Activated CD4-positive, CD25-positive, alpha-beta regulatory T cell treated with anti-CD3 and anti-CD28 coated beads, Interleukin-2, amount 50 U/mL, for 72 hours (primary cell): ENCODE results near the gene MARCHF5.
"Not testable (repeated sequence)": the region's sequence is repeated elsewhere in the genome, so short reads cannot be mapped to it uniquely, and the experiment has no call there.

Experiments
- DNase-seq: peaks from one replicate; pipeline ENCODE4 v3.0.0; 2021

The MARCHF5 gene

DNA sequence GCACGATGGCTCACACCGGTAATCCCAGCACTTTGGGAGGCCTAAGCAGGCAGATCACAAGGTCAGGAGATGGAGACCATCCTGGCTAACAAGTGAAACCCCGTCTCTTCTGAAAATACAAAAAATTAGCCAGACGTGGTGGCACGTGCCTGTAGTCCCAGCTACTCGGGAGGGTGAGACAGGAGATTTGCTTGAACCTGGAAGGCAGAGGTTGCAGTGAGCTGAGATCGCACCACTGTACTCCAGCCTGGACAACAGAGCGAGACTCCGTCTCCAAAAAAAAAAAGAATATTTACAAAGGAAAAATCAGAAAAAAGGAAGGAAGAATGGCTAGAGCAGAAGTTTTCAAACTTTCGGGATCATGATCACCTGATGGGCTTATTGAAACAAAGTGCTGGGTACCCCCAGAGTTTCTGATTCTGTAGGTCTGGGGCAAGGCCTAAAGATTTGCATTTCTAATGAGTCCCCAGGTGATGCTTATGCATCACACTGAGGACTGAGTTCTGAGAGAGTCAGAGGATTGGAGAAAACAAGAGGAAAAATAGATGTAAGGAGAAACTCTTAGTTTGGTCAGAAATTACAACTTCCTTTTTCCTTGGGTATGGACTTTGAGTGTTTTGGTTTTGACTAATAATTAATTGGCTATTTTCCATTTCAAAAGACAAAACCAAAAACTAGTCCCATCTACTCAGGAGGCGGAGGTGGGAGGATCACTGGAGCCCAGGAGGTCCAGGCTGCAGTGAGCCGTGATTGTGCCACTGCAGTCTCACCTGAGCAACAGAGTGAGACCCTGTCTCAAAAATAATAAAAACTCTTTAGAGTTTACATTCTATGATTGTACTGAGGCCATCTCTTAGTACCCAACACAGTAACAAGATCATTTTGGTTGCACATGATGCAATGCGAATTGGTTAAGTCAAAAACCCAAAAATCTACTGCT lies 14.4 kb downstream of the MARCHF5 start:
- DNase-seq: no peak

DNA sequence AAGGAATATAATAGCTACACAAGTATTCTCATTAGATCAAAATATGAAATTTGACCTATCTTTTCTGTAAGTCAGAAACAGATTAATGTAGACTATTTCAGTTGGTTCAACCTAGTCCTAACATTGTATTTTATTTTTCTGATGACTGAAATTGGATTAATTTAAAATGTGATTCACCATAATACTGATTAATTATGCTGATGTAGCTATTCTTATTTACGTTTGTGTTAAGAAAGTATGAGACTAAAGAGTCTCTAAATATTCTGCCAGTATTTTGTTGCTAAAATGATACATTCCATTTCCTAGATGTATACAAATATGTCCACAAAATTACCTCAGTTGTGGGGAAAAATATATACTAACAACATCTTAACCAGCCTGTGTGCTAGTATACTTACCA lies 18.3 kb downstream of the MARCHF5 start:
- DNase-seq: no peak

DNA sequence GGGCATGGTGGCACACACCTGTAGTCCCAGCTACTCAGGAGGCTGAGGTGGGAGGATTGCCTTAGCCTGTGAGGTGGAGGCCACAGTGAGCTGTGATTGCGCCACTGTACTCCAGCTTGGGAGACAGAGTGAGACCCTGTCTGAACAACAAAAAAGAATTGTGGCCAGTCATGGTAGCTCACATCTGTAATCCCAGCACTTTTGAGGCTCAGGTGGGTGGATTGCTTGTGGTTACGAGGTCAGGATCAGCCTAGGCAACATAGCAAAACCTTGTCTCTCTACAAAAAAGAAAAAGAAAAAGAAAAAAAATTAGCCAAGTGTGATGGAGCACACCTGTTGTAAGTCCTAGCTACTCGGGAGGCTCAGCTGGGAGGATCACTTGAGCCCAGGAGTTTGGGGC lies 22.8 kb downstream of the MARCHF5 start:
- no peak for DNase-seq

DNA sequence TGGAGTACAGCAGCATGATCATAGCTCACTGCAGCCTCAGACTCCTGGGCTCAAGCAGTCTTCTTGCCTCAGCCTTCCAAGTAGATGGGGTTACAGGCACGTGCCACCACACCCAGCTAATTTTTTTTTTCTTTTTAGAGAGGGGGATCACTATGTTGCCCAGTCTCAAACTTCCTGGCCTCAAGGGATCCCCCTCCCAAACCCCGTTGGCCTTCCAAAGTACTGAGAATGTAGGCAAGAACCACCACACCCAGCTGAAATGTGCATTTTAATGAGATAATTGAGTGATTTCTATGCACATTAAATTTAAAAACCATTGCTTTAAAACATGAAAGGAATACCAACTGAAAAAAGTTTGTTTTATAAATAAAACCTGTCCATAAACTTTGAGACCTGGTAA lies 25.6 kb downstream of the MARCHF5 start:
- no peak for DNase-seq

DNA sequence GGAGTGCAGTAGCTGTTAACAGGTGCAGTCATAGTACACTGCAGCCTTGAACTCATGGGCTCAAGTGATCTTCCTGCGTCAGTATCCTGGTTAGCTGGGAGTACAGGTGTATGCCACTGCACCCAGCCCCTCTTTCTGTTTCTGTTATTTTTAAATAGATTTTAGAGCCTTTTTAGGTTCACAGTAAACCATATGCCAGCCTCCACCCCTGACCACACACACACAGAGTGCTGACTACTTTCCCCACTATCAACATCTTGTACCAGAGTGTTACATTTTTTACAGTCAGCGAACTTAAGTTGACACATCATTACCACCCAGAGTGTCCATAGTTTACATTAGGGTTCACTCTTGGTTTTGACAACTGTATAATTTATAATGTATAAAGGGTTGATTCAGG lies 32.1 kb downstream of the MARCHF5 start:
- no peak for DNase-seq

DNA sequence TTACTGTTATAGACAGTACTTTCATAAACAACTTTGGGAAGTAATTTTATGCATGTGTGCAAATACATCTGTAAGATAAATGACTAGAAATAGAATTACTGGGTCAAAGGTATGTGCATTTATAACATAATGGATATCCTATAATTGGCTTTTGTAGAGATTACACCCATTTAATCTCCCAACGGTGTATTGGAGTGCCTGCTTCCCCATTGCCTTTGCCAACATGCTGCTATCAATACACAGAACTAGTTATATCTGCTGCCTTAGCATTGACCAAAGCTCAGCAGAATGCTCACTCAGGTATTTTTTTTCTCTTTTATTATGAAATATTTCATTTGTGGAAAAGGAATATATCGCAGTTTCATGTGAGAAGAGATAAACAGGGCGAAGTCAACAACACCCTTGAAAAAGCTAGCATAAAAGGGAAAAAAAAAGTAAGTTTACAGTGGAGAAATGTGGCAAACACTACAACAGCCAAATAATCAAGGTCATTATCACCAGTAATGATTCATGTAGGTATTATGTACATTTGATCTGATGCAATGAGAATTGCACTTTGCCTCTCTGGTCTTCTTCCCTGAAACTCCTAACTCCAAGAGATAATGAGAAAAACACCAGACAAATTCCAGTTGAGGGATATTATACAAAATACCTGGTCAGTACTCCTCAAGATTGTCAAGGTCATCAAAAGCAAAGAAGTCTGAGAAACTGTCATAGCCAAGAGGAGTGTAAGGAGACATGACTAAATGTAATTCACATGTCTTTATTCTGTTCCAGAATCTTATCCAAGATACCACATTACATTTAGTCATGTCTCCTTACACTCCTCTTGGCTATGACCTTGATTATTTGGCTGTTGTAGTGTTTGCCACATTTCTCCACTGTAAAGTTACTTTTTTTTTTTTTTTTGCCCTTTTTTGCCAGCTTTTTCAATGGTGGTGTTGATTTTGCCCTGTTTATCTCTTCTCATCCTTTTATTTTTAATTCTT lies 36.8 kb downstream of the MARCHF5 start:
- no peak for DNase-seq

DNA sequence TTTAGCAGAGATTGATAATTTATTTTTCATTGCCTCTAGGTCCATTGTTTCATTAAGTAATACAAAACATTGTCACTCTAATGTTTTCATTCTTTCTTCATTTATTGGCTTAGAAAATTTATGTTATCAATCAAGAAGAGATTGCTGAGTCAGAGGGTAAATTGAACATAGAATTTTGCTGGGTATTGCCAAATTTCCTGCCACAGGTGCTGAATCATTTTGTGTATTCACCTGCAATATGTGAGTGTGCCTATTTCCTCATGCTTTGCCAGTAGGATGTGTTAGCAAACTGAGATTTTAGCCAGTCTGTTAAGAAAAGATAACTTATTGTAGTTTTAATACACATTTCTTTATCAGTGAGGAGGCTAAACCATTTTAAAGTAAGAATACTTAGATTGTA lies 38.0 kb downstream of the MARCHF5 start:
- no peak for DNase-seq

DNA sequence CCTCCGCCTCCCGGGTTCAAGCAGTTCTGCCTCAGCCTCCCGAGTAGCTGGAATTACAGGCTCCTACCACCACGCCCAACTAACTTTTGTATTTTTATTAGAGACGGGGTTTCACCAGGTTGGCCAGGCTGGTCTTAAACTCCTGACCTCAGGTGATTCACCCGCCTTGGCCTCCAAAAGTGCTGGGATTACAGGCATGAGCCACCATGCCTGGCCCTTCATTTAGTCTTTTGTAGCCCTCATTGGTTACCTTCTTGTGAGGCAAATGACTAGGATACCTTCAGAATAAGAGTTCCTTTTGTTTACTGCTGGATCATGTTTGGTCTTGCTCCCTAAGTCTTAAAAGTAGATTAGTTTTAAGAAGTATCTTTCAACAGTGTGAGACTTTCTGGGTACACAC lies 39.0 kb downstream of the MARCHF5 start:
- not testable (repeated sequence) for DNase-seq

DNA sequence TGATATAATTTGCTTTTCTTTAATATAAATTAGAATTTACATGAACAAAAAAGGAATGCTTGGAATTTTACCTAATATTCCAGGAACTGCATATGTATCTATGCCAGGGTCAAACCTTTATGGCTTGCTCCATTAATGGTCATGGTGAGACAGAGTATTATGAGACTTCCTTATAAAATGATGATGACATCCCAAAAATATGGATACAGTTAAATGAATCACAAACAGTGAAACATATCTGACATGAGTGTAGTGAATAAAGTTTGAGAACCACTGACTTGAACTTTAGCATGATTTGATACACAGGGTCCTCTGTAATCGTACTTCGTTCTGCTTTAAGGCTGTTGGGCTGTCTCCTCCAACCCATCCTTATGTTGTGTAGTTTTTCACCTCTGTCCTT lies 51.8 kb downstream of the MARCHF5 start:
- DNase-seq: no peak

DNA sequence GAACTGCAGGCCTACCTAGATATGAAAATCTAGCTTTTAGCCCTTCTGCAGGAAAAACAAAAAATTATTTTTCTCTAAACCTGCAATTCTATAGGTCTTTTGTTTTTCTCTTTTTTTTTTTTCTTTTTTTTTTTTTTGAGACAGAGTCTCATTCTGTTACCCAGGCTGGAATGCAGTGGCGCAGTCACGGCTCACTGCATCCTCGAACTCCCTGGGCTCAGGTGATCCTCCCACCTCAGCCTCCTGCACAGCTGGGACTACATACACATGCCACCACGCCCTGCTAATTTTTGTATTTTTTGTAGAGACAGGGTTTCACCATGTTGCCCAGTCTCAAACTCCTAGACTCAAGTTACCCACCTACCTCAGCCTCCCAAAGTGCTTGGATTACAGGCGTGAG lies 54.6 kb downstream of the MARCHF5 start:
- not testable (repeated sequence) for DNase-seq

DNA sequence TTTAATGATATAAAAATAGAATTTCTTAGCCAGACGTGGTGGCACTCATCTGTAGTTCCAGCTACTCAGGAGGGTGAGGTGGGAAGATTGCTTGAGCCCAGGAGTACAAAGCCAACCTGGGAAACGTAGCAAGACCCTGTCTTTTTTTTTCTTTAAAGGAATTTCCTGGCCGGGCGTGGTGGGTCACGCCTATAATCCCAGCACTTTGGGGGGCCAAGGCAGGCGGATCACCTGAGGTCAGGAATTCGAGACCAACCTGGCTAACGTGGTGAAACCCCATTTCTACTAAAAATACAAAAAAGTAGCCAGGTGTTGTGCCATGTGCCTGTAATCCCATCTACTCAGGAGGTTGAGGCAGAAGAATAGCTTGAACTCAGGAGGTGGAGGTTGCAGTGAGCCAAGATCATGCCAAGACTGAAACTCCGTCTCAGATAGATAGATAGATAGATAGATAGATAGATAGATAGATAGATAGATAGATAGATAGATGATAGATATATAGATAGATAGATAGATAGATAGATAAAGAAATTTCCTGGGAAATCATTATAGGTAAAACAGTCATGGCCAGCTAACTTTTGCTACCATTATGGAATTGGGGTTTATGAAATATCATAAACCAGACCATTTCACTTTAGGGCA lies 56.2 kb downstream of the MARCHF5 start:
- DNase-seq: not testable (repeated sequence)

DNA sequence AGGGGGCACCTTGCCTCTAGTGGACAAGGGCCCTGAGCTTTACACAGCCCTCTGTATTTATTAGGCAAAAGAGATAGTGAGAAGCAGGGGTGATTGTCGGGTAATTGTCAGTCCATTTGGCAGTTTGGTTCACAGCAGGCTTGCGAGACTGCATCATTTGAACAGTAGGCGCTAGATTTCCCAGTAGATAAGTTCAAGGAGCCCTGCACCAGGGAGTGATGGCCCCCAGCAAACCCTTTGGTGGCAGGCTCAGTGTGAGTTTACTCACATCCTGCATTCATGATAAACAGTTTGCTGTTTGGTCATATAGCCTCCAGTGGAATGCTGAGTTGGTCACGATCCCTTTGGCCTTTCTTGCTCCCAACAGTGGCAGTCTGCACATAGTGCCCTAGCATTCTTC lies 59.4 kb downstream of the MARCHF5 start:
- DNase-seq: no peak

DNA sequence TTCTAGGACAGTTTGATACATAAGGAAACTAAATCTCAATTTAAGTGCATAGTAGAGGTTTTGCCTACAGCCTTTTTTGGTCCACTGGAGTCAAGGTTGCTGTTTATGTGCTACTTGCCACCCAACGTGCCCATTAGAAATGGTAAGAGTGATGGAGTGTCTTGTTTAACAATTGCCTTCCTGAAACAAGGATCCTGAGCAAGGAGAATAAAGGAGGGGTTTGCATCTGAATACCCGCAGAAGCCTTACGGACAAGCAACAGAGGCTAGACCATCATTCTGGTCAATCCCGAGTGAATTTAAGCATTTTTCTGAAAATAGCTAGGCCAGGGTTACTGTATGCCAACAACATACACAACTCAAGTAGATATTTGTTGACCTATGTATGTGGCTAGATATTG lies 63.6 kb downstream of the MARCHF5 start:
- no peak for DNase-seq

DNA sequence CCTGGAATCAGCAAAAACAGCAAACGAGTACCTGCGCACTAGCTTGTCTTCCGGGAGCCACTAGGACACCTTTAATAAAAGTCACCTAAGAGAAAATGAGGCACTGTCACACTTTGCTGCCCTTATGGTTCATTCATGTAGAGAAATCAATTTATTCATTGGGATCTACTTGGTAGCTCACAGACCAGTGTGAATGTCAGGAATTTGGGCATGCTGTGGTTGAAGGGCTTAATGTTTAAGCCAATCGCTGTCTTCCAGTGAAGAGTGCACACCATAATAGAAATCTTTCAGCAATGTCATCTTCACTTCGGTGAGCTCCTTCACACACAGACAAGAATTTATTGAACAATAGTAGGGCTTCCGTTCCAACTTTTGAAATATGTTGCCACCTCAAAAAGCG lies 65.1 kb downstream of the MARCHF5 start:
- no peak for DNase-seq

DNA sequence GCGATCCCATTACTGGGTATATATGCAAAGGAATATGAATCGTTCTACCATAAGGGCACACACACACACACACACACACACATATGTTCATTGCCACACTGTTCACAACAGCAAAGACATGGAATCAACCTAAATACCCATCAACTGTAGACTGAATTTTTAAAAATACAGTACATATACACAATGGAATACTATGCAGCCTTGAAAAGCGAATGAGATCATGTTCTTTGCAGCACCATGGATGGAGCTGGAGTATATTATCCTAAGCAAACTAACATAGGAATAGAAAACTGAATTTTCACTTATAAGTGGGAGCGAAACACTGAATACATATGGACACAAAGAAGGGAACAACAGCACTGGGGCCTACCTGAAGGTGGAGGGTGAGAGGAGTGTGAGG lies 72.5 kb downstream of the MARCHF5 start:
- DNase-seq: no peak

DNA sequence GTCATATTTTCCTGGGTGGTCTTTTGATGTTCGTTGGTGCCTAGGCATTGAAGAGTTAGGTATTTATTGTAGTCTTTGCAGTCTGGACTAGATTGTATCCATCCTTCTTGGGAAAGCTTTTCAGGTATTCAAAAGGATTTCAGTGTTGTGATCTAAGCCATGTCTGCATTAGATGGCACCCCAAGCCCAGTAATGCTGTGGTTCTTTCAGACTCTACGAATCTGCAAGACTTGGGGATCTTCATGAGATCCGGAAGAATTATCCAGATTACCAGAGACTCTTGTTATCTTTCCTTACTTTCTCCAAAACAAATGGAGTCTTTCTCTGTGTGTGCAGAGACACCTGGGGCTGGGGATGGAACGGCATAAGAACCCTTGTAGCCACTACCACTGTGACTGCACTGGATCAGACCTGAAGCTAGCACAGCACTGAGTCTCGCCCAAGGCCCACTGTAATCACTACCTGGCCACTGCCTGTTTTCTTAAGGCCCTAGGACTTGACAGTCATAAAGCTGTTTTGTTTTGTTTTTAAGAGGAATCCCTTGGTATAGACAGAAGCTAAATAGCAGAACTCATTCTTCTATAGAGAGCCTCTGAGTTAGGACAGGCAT lies 75.5 kb downstream of the MARCHF5 start:
- no peak for DNase-seq

DNA sequence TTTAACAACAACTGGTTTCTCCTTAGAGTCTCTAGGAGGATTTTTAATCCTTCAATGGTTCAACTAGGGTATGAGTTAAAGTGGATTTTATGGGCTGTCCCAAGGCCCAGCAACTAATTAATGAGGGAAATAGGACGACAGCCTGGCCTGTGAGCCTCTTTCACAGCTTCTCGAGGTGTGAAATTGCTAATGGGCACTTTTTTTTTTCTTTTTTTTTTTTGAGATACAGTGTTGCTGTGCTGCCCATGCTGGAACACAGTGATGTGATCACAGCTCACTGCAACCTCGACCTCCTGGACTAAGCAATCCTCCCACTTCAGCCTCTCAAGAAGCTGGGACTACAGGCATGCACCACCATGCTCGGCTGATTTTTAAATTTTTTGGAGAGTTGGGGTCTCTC lies 87.0 kb downstream of the MARCHF5 start:
- no peak for DNase-seq

DNA sequence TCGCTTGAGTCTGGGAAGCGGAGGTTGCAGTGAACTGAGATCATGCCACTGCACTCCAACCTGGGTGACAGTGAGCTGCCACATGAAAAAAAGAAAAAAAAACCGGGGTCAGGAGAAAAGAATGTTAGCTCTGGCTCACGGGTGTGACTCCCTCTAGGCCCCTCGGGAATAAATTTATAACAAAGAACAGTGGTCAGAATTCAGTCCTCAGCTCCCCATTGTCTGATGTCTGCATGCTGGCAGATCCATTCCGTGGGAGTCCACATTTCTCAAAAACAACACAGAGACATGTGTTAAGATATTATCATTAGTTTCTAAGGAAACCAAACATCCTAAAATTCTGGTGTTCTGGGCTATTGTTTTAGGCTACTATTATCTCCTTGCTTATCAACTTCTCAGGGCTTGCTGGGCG lies 90.6 kb downstream of the MARCHF5 start:
- no peak for DNase-seq

DNA sequence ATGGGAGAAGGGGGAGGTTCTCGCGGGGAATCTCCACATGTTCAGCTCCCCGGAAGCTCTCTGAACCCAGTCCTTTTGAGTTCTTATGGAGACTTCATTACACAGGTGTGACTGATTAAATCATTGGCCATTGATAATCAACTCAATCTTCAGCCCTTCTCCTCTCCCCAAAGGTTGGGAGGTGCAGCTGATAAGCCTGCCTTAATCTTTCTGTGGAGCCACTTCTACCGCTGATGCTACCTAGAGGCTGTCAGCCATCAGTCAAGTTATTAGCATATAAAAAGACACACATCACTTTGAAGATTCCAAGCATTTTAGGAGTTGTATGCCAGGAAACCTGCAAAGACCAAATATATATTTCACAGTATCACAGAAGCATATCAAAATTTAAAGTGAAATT lies 91.7 kb downstream of the MARCHF5 start:
- no peak for DNase-seq

DNA sequence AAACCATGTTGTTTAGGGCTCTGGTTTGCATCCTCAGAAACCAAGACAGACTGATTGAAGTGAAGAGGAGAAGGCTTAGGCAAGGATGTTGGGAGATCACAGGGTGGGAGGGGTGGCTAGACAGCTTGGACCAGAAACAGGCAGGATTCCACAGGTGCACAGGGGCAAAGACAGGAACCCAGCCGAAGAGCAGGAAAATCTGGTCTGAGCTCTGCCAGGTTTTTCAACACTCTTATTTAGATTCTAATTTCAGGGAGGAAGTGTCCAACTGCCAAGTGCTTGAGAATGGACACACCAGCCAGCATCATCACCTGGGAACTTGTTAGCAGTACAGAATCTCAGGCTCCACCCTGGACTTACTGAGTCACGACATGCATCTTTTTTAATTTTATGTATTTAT lies 93.8 kb downstream of the MARCHF5 start:
- no peak for DNase-seq

DNA sequence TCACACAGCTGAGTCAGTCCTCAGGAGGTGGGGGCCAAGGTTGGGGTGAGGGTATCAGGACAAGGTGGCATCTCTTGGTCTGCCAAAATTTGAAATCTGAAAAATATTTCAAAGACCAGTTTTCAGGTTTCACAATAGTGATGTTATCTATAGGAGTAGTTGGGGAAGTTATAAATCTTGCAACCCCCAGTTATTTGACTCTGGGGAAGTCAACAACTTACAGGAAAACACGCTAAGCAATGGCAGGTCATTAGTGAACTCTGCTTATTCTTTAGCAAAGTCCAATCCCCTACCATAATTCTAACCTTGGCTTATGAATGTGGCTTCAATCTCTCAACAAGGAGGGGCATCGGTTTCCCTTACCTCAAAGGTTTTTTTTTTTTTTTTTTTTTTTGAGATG lies 94.9 kb downstream of the MARCHF5 start:
- DNase-seq: no peak

DNA sequence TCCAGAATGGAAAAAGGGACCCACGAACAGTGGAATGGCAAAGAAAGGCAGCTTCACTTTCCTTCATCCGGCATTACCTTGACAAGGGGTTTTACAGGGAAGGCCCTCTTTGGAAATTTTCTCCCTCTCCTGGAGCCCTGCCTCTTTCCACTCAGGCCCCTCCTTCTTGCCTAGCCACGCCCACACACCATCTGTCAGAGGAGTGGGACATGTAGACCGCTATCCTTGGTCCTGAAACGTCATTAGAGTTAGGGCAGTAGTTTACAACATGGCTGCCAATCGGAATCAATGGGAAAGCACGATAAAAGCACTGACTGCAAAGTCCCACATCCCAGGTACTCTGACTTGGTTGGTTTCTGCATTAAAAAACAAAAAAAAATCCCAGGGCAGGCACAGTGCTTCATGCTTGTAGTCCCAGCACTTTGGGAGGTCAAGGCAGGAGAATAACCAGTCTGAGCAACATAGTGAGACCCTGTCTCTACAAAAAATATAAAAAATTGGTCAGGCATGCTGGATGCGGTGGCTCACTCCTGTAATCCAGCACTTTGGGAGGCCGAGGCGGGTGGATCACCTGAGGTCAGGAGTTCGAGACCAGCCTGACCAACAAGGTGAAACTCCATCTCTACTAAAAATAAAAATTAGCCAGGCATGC lies 96.4 kb downstream of the MARCHF5 start:
- no peak for DNase-seq
